Tibial artery (tissue), 4 donors: Measurements from ENCODE around the gene METTL15.
"Not testable (repeated sequence)": the region's sequence is repeated elsewhere in the genome, so short reads cannot be mapped to it uniquely, and the experiment has no call there.

Experiments used
- DNase-seq, 2 donors: peaks; one replicate each; pipeline ENCODE4 v3.0.0-alpha.2; 2019
- H3K27ac ChIP-seq, 2 donors: fragments of 200-600 bp; sonication (generic) in 1 of 2; 1 replicate in 1 of 2; 2 replicates in 1 of 2; pipeline ENCODE4 v1.5.1; 2018 to 2019; ENCODE audit warnings: mild to moderate bottlenecking in 1 of 2
- H3K27me3 ChIP-seq, 2 donors: fragments of 200-600 bp; sonication (generic) in 1 of 2; one replicate each; pipeline versions ENCODE4 v1.5.1 to v1.6.0; 2016 to 2019
- H3K36me3 ChIP-seq, 3 donors: fragments of 200-600 bp; sonication (generic) in 2 of 3; one replicate each; pipeline ENCODE4 v1.5.1; 2016 to 2019; ENCODE audit warnings: mild to moderate bottlenecking in 2 of 3
- H3K4me1 ChIP-seq, 4 donors: fragments of 200-600 bp; sonication (generic) in 2 of 4; 1 replicate in 3 of 4; 2 replicates in 1 of 4; pipeline ENCODE4 v1.5.1; 2016 to 2019
- H3K4me3 ChIP-seq, 2 donors: fragments of 200-600 bp; sonication (generic) in 1 of 2; 1 replicate in 1 of 2; 2 replicates in 1 of 2; pipeline ENCODE4 v1.5.1; 2018 to 2019; ENCODE audit warnings: mild to moderate bottlenecking in 2 of 2
- H3K9me3 ChIP-seq, 3 donors: fragments of 200-600 bp; sonication (generic) in 1 of 3; one replicate each; pipeline ENCODE4 v1.5.1; 2016 to 2019
- intact Hi-C: fragments of 100-400 bp; cut with DNase I; formaldehyde crosslinking; loops from one replicate; pipeline ENCODE4 v1.15.0; 2023; ENCODE audit warnings: low total_unique reads
- TF ChIP-seq, protein P1 (sequence below), 2 experiments: fragments of 200-600 bp in 1 of 2; fragments of 450-650 bp in 1 of 2; IDR thresholded peaks; one replicate each; pipeline ENCODE4 v1.5.1; 2017 to 2019; ENCODE audit warnings: antibody characterized with exemption in 2 of 2, mild to moderate bottlenecking in 1 of 2, moderate library complexity in 1 of 2

The METTL15 gene

GRCh38 chr11:28114116-28114515, 5.9 kb downstream of the METTL15 start:
- H3K4me1 ChIP-seq = peaks cover 0 to 23% (median 10%) of the 10 kb centered on the region in 4 donors
- no peaks in the 10 kb centered on the region for H3K27me3 ChIP-seq
- H3K9me3 ChIP-seq = no peaks in the 10 kb centered on the region
- intact Hi-C loops = no loop called here
- no peak for DNase-seq
- no peak overlapping the region for H3K27ac ChIP-seq
- TF ChIP-seq, protein P1, sequence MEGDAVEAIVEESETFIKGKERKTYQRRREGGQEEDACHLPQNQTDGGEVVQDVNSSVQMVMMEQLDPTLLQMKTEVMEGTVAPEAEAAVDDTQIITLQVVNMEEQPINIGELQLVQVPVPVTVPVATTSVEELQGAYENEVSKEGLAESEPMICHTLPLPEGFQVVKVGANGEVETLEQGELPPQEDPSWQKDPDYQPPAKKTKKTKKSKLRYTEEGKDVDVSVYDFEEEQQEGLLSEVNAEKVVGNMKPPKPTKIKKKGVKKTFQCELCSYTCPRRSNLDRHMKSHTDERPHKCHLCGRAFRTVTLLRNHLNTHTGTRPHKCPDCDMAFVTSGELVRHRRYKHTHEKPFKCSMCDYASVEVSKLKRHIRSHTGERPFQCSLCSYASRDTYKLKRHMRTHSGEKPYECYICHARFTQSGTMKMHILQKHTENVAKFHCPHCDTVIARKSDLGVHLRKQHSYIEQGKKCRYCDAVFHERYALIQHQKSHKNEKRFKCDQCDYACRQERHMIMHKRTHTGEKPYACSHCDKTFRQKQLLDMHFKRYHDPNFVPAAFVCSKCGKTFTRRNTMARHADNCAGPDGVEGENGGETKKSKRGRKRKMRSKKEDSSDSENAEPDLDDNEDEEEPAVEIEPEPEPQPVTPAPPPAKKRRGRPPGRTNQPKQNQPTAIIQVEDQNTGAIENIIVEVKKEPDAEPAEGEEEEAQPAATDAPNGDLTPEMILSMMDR (IDR thresholded peaks at IDR 0.05) = no peak
- H3K4me3 ChIP-seq = no peak overlapping the region
- H3K36me3 ChIP-seq = peaks cover 0 to 20% (median 0%) of the 10 kb centered on the region in 3 donors

- TF ChIP-seq, protein P1 (IDR thresholded peaks at IDR 0.05) = no peak
- Histone ChIP-seq H3K27me3 (no peaks in the 10 kb centered on the region), H3K4me1 (peaks cover 0 to 17% (median 8%) of the 10 kb centered on the region in 4 donors), H3K4me3 (no peak overlapping the region), H3K27ac (no peak overlapping the region), H3K36me3 (peaks cover 0 to 20% (median 0%) of the 10 kb centered on the region in 3 donors), H3K9me3 (no peaks in the 10 kb centered on the region)
- intact Hi-C loops = no loop called here
- no peak for DNase-seq
Measured at GRCh38 chr11:28114731-28115130, 6.5 kb downstream of the METTL15 start.

- peaks cover 0 to 20% (median 0%) of the 10 kb centered on the region in 3 donors for H3K36me3 ChIP-seq
- DNase-seq = no peak
- H3K4me1 ChIP-seq = no peaks in the 10 kb centered on the region
- no peak overlapping the region for H3K27ac ChIP-seq
- H3K9me3 ChIP-seq = no peaks in the 10 kb centered on the region
- no peak overlapping the region for H3K4me3 ChIP-seq
- no peaks in the 10 kb centered on the region for H3K27me3 ChIP-seq
- intact Hi-C loops = no loop called here
- TF ChIP-seq, protein P1 (IDR thresholded peaks at IDR 0.05) = no peak
Measured at GRCh38 chr11:28117712-28118111, 9.5 kb downstream of the METTL15 start.

- Histone ChIP-seq H3K4me1 (no peaks in the 10 kb centered on the region), H3K9me3 (no peaks in the 10 kb centered on the region), H3K27me3 (no peaks in the 10 kb centered on the region), H3K27ac (no peak overlapping the region), H3K4me3 (no peak overlapping the region), H3K36me3 (peaks cover 5% of the 10 kb centered on the region in 3 donors)
- no peak for DNase-seq
- intact Hi-C loops = no loop called here
- TF ChIP-seq, protein P1 (IDR thresholded peaks at IDR 0.05) = no peak
Measured at GRCh38 chr11:28123151-28123581, 15.0 kb downstream of the METTL15 start.

GRCh38 chr11:28132548-28132947, 24.4 kb downstream of the METTL15 start:
- no peak overlapping the region for H3K4me3 ChIP-seq
- H3K9me3 ChIP-seq = no peaks in the 10 kb centered on the region
- H3K4me1 ChIP-seq = no peaks in the 10 kb centered on the region
- TF ChIP-seq, protein P1 (IDR thresholded peaks at IDR 0.05) = no peak
- H3K36me3 ChIP-seq = peaks cover 6 to 18% (median 8%) of the 10 kb centered on the region in 3 donors
- intact Hi-C loops = no loop called here
- no peaks in the 10 kb centered on the region for H3K27me3 ChIP-seq
- no peak for DNase-seq
- no peak overlapping the region for H3K27ac ChIP-seq

DNA sequence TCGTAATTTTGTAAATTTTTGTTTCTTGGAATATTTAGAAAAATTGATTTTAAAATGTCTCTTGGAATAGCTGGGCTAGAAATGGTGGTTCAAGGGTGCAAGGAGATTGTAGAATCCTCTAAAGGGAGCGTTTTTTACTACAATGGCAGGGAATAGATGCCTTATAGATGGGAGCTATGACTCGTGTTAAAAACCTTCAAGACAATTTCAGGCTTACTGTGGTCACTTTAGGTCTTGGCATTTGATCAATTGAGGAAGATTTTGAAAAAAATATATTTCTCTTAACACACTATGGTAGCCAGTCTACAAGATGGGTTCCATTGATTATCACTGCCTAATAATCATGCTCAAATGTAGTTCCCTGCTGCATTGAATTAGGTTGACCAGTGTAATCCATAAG, 25.0 kb downstream of the METTL15 start:
- H3K36me3 ChIP-seq = peaks cover 6 to 18% (median 8%) of the 10 kb centered on the region in 3 donors
- no peaks in the 10 kb centered on the region for H3K9me3 ChIP-seq
- TF ChIP-seq, protein P1 (IDR thresholded peaks at IDR 0.05) = no peak
- intact Hi-C loops = no loop called here
- no peaks in the 10 kb centered on the region for H3K4me1 ChIP-seq
- H3K27ac ChIP-seq = no peak overlapping the region
- no peak overlapping the region for H3K4me3 ChIP-seq
- H3K27me3 ChIP-seq = no peaks in the 10 kb centered on the region
- DNase-seq = no peak

DNA sequence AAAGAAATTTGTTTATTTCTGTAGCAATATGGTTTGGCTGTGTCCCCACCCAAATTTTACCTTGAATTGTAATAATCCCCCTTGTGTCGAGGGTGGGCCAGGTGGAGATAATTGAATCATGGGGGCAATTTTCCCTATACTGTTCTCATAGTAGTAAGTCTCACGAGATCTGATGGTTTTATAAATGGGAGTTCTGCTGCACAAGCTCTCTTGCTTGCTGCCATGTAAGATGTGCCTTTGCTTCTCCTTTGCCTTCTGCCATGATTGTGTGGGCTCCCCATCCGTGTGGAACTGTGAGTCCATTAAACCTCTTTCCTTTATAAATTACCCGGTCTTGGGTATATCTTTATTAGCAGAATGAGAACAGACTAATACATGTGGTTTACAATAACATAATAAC, 28.0 kb downstream of the METTL15 start:
- H3K4me1 ChIP-seq, intact Hi-C loops, H3K27me3 ChIP-seq, DNase-seq, H3K27ac ChIP-seq, H3K4me3 ChIP-seq: not testable (repeated sequence)
- H3K36me3 ChIP-seq = peaks cover 6 to 25% (median 8%) of the 10 kb centered on the region in 3 donors
- peaks cover 0 to 10% (median 6%) of the 10 kb centered on the region in 3 donors for H3K9me3 ChIP-seq
